NCI-H510A (cell line): Measurements from ENCODE around the gene RPSA.
"Not testable (repeated sequence)": the region's sequence is repeated elsewhere in the genome, so short reads cannot be mapped to it uniquely, and the experiment has no call there.

Experiments used
- DNase-seq: peaks from one replicate; lab custom pipeline; 2025; lab: John Stamatoyannopoulos, UW

Gene RPSA

DNA sequence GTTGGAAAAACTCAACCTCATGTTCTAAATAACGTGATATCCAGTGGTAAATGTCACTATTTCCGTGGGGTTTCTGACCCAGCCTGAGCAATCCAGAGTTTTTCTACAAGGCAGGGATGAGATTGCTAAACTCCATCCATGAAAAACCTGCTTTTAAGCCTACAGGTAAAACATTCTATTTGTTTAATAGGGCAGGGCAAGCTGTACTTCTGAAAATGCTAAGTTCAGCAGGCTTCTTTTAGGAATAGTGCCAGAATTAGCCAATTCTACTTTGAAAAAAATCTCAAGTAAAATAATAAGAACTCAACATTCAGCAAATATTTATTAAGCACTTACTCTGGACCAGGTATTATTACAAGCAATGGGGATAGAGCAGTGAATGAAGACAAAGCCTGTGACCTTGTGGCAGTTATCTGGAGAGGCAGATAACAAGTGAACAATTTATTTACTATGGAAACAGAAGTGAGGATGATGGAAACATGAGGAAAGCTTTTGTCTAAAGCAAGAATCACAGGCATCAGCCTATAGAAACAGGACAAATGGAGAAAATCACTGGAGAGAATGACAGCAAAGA, 13.3 kb downstream of the RPSA start:
- no peak for DNase-seq

DNA sequence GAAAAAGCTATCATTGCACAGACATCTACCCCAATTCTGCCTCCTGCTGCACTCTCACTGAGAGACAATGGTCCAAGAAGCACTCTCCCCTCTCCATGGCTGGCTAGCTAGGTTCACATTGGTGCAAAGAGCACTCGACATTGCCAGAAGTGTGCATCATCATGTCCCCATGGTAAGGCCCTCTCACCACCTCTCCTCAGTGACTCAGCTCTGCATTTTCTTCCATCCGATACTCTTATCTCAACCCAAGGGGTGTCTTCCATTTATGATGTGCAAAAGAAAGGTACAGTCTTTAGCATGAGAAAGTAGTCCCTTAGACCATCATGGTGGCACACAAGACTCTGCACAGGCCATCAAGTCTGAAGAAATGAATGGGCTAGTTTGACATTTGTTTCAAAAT, 14.0 kb downstream of the RPSA start:
- no peak for DNase-seq

DNA sequence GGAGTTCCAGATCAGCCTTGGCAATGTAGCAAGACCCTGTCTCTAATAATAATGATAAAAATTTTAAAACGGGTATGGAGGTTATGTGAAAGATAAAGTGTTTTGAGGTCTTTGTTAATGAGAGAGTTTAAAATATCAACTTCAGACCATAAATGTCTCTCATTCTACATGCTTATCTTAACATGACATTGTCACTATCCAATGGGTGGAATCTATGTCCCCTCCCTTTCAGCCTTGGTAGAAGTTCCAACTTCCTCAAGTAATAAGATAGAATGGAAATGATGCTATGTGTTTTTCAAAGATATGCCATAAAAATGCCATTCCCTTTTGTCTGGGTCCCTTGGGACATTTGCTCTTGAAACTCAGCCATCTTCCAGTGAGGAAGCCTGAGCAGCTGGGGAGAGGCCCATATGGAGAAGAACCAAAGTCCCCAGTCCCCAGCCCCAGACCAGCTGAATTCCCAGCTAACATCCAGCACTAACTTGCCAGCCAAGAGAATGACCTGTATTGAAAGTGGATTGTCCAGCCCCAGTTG, 17.0 kb downstream of the RPSA start:
- DNase-seq: no peak

DNA sequence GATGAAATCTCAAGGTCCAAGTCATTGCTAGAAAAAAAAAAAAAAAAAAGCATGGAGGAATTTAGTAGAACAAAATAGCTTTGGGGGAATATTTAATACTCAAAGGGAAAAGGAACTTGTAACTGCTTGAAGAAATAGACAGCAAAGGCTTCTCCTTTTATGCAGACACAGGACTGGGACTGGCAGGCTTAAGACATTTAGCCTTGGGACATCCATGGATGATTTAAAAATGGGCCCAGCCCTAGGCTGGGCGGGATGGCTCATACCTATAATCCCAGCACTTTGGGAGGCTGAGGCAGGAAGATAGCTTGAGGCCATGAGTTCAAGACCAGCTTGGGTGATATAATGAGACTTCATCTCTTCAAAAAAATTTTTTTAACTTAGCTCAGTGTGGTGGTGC, 19.8 kb downstream of the RPSA start:
- no peak for DNase-seq

DNA sequence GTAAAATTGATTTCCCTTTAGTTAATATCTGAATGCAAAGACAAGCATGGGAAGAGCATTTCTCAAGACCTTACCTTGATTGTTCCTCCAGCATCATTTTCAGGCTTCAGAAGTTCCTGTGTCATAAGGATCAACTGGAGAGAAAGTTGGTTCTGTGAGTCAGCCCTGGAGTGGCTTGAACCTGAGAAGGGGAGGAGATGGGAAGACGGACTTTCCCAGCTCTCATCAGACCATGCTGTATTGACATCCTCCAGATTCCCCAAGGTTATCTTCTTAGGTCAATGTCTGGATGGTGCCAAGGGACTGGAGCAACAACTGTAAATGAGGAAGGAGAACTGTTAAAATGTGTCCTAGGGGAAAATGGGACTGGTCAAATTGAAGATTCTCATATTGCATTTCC, 21.0 kb downstream of the RPSA start:
- DNase-seq: no peak

DNA sequence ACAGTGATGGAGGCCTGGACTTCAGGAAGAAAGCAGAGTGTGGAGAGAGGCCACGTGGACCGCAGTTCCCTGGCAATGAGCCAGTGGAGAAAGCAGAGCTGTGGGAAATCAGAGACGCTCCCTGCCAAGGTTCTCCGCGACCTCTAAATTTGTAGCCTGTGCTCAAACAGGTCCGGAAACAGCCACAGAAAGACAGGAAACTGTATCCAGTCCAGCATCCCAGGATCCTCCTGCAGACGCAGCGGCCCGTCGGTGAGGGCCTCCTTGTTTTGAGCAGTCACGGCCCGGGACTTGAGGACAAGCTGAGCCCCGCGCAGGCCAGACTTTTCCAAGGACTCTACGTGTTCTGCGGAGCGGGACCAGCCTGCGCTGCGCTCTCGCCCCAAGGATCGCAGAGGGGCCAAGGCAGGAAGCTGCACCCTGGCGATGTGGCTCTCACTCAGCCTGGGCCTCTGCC, 22.3 kb downstream of the RPSA start:
- DNase-seq: no peak

DNA sequence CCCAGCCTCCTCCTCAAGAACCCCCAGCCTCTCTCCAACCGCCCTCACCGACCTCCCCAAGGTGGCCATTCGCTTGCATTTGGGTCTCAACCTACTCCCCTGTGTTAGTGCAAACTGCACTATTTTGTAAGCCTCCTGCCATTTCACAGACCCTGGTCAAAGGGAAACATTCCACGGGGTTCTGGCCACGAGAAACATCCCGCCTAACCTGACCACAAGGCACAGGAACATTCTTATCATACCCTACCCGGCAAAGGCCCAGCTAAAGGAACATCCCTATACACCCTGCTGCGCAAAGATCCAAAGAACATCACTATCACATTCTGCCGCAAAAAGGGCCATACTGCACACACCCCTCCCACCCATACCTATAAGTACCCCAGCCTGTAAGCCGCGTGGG, 22.9 kb downstream of the RPSA start:
- DNase-seq: no peak

DNA sequence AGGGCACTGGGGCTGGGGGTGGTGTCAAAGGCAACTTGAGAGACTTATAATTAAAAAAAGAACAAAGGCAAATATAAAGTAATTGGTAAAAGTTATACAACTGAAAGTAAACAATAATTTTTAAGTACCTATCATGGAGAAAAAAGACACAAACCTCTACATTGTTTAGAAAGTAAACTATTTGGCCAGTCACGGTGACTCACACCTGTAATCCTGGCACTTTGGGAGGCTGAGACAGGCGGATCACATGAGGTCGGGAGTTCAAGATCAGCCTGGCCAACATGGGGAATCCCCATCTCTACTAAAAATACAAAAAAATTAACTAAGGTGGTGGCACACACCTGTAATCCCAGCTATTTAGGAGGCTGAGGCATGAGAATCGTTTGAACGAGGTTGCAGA, 25.8 kb downstream of the RPSA start:
- no peak for DNase-seq

DNA sequence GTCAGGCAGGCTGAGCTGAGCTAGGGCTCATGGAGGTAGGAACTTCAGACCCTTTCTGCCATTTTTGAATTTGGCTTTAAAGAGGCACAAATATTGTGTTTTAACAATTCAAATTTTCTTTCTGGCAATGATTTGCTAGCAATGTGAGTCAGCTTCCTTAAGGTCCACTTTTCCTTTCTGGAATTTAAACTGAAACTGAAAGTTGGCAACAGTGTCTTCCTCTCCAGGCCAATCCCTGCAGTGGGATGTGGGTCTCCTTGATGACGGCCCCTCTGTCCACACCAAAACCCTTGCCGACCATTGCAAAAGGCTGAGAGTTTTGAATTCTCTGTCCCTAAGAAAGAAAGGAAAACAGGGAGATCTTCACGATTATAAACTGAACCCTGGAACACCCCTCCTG, 27.1 kb downstream of the RPSA start:
- DNase-seq: no peak

DNA sequence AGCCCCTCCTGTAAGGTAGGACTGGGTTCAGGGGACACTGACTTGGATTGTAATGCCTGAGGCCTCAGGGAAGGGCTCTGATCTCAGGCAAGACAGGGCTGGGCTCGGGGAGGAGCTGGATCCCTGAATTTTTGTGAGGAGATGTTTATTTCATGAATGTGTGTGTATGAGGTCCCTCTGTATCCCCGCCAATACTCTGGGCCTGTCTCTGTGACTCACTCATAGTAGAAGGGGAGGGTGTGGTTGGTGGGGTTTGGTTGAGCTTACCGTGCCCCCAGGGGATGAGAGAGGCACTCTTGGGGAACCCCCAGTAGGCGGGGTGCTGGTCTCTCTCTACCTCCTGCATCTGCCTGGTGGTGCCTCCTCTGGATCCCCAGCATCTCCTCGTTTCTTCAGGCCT, 28.1 kb downstream of the RPSA start:
- no peak for DNase-seq

DNA sequence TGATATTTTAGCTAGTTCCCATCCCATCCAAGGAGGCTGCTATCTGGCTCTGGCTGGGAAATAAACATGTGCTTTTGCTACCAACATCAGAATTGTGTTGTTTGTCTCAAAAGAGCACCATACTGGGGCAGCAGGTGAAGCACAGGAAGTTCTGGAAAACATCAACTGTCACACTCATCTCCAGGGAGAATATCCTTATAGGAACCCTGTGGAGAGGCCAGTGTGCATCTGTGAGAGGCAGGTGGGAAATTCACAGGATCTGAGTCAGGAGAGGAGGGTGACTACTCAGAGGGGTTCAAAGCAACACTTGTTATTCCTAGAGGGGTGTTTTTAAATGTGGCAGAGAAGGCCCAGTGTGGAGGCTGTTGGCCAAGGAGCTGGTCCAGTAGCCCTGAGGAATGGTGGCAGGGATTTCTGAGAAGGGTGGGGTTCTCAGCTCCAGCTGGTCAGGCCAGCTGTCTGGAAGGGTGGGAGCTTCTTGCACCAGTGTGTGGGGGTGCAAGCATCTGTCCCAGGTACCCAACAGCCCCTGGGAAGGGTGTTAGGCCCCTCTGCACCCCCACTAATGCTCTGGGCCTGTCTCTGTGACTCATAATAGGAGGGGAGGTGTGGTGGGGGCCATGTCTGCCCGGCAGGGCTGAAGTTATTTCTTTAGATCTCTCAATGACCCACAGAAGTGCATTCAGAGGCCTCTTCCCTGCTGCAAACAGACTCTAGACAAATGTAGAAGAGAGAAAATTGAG, 28.7 kb downstream of the RPSA start:
- DNase-seq: no peak

DNA sequence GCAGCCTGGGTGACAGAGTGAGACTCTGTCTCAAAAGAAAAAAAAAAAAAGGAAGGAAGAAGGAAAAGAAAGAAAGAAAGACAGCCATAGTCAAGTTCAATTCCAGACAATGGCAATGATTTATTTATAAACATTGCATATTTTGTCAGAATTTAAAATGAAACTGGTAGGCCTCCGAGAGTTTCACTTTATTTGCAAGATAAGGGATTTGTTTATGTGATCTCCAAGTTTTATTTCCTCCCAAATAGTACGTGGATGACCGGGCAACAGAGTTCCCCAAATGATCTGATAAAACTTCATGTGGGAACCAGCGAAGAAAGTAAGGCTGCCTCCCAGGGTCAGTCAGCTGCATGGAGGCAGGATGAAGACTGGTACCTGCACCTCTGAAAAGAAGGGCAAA, 32.4 kb downstream of the RPSA start:
- DNase-seq: no peak

DNA sequence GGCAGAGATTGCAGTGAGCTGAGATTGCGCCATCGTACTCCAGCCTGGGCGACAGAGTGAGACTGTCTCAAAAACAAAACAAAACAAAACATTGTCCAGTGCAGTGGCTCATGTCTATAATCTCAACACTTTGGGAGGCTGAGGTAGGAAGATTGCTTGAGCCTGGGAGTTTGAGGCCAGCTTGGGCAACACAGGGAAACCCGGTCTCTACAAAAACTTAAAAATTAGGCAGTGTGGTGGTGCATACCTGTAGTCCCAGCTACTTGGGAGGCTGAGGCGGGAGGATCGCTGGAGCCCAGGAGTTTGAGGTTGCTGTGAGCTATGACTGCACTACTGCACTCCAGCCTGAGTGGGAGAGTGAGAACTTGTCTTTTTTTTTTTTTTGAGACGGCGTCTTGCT, 33.8 kb downstream of the RPSA start:
- DNase-seq: no peak

DNA sequence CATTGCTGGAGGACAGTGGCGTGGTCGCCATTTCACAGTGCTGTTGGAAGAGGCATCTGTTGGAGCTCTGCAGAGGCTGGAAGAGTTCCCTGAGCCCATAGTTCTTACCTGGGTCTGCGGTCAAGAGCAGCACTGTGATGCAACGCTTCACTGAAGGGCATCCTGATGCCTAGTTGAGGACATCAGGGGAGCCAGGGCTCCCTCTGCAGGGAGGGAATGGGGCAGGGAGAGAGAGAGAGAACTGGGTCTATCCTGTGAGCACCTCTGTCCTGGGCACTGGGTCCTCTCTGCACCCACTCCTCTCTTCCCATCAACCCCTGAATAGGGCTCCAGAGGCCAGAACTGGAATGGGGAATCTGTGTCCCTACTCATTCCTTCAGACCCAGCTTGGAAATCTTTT, 37.0 kb downstream of the RPSA start:
- DNase-seq: no peak

DNA sequence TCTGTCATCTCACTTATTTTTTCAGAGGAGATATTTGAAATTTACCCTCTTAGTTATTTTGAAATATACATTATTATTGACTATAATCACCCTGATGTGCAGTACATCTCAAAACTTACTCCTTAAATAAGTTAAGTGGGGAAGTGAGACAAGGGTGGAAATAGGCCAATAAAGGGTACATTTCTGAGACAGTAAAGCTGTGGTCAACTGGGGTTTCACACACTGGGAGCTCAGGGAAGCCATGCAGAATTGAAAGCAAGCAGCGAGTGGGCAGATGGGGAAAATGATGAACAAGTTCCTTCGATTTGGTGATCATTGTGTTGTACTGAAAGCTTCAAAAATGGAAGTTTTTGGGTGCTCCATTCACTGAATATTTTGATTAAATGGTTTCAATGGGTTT, 39.4 kb downstream of the RPSA start:
- no peak for DNase-seq

DNA sequence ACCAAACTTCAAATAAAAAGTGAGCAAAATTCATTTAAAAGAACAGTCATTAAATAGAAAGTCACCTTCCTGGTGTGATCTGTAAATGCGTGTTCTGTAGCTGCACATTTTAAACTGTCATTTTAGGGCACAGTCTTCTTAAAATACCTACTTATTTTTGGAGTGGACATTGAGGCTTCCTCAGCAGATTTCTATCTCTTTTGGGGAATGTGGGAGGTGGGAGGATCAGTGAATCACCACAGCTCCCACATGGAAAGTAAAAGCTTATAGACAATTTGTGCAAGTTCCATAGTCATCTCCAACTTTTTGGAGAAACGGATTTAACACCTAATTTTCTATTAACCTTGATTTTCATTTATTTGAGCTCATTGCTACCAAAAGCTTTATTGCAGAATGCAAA, 39.9 kb downstream of the RPSA start:
- no peak for DNase-seq

DNA sequence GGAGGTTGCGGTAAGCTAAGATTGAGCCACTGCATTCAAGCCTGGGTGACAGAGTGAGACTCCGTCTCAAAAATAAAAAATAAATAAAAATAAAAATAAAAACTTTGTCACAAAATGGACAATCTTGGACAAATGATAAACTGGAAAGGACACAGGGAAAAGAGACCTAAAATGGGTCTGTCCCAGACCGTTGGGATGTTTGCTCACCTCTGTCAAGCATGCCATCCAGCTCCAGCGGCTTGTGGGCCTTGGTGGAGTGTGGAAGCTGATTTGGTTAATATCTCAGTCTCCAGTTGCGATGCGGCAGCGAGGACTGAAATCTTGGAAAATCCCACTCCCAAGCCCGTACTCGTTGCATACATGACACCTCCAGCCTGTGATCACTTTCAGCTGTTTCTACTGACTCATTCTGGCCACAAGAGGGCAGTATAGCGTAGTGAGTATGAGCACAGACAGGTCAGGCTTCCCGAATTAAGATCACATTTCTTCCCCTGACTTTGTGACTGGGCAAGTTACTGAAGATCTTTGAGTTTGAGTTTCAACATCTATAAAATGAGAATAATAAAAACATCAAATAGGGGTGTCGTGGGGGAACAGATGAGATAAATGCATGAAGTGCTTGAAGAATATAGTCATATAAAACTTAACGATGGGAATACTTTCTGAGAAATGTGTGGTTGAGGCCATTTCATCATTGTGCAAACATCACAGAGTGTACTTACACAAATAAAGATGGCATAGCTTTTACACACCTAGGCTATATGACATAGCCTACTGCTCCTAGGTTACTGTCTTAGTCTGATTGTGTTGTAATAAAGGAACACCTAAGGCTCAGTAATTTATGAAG, 41.3 kb downstream of the RPSA start:
- peak; percentile 51 for DNase-seq

DNA sequence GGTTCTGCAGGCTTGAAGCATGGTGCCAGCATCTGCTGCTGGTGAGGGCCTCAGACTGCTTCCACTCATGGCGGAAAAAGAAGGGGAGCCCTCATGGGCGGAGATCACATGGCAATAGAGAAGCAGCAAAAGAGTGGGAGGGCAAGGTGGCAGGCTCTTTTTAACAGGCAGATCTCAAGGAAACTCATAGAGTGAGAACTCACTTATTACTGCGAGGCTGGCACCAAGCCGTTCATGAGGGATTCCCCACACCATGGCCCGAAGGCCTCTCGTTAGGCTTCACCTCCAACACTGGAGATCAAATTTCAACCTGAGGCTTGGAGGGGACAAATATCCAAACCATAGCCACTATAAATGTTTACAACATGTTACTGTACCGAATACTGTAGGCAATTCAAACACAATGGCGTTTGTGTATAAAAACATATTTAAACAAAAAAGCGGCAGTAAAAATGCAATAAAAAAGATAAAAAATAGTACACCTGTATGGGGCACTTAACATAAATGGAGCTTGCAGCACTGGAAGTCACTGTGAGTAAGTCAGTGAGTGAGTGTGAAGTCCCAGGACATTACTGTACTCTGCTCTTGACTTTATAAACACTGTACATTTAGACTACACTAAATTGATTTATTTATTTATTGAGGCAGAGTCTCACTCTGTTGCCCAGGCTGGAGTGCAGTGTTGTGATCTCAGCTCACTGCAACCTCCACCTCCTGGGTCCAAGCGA, 42.1 kb downstream of the RPSA start:
- DNase-seq: no peak

DNA sequence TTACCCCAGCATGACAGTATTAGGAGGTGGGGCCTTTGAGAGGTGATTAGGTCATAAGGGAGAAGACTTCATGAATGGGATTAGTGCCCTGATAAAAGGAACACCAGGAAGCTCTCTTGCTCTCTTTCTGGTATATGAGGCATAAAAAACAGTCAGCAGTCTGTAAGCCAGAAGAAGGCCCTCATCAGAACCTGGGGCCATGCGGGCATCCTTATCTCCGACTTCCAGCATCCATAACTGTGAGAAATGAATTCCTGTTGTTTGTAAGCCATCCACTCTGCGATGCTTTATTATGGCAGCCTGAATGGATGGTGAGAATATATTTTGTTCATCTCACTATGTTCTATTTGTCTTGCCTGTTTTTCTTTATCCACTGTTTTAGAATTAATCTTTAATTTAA, 43.3 kb downstream of the RPSA start:
- DNase-seq: no peak

DNA sequence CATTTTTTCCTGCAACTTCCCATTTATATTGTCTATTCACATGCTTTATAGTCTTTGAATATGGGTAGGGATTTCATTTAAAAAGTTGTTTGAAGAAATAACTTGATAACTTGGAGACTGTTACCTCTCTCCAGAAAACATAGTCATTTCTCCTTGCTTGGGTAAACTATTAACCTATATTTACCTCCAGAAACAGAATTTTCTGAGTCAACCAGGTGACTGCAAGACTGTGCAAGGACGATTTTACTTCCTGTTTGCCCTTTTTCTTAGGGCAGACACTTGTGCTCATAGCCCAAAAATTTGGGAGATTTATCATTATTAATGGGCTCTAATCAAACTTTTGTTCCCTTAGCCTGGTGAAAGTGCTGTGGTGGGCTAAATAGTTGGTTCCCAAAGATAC, 46.6 kb downstream of the RPSA start:
- no peak for DNase-seq

DNA sequence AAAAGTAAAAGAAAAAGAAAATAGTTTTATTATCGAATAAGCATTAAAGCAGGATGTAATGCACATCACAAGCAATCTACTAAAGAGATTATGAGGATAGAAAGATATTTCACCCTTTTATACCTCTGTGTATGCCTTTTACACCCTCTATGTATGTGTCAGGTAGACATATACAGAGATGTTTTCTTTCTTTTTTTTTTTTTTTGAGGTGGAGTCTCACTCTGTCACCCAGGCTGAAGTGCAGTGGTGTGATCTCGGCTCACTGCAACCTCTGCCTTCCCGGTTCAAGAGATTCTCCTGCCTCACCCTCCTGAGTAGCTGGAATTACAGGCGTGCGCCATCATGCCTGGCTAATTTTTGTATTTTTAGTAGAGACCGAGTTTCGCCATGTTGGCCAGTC, 47.4 kb downstream of the RPSA start:
- DNase-seq: not testable (repeated sequence)

DNA sequence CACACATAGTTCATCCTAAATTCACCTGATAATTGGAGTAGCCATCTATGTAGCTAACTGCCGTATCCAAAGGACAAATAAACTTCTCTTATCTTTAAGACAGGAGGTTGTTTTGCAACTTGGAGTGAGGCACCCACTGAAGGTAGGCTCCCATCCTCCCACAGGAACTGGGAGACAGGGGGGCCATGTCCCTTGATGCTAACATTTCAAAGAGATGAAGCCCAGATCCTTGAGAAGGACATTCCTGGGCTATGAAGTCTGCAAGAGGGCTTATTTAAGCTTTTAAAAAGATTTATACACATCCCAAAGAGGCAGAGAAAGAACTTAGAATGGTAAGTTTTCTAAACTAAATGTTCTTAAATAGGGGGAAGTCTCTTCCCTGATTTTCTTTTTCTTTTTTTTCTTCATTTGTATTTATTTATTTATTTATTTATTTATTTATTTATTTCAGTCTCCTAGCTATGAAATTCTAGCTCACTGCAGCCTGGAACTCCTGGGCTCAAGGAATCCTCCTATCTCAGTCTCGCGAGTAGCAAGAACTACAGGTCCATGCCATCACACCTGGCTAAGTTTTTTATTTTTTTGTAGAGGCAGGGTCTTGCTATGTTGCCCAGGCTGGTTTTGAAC, 48.2 kb downstream of the RPSA start:
- DNase-seq: no peak
